Mammary epithelial cell (primary cell): Measurements from ENCODE around the gene TMPRSS5.

Experiments used
- CTCF ChIP-seq, 2 donors: IDR thresholded peaks in 1 of 2; conservative IDR thresholded peaks in 1 of 2; 2 replicates each; pipeline ENCODE4 v1.5.1; 2011 to 2012; ENCODE audit warnings: inconsistent platforms in 2 of 2, low read length in 2 of 2, mild to moderate bottlenecking in 2 of 2, control low read depth in 1 of 2, low read depth in 1 of 2; ENCODE audit not compliant: insufficient read depth in 1 of 2; ENCODE audit errors: extremely low read depth in 1 of 2
- EZH2 ChIP-seq: IDR thresholded peaks from 2 replicates; pipeline ENCODE4 v1.6.1; 2012; ENCODE audit warnings: low read length, inconsistent platforms, borderline replicate concordance

- TF ChIP-seq EZH2: no peak
- no peak for TF ChIP-seq CTCF (conservative IDR thresholded peaks at IDR 0.05 in 1 of 2, IDR thresholded peaks at IDR 0.05 in 1 of 2; ENCODE audit: extremely low read depth in 1 of 2, insufficient read depth in 1 of 2, low read depth in 1 of 2, low read length in 2 of 2)
Measured at GRCh38 chr11:113637636-113638035, 68.5 kb downstream of the TMPRSS5 start.
